ENCODE measurements around the gene GAD1.

GAD1 gene

GRCh38 chr2:170778900-170779299 lies 37.8 kb upstream of the GAD1 start:
- DNase-seq (ENCODE audit: low read depth): no peak
- no peak overlapping the region for H3K4me3 ChIP-seq (ENCODE audit: low read depth, low read length)
- TF ChIP-seq, protein P1, sequence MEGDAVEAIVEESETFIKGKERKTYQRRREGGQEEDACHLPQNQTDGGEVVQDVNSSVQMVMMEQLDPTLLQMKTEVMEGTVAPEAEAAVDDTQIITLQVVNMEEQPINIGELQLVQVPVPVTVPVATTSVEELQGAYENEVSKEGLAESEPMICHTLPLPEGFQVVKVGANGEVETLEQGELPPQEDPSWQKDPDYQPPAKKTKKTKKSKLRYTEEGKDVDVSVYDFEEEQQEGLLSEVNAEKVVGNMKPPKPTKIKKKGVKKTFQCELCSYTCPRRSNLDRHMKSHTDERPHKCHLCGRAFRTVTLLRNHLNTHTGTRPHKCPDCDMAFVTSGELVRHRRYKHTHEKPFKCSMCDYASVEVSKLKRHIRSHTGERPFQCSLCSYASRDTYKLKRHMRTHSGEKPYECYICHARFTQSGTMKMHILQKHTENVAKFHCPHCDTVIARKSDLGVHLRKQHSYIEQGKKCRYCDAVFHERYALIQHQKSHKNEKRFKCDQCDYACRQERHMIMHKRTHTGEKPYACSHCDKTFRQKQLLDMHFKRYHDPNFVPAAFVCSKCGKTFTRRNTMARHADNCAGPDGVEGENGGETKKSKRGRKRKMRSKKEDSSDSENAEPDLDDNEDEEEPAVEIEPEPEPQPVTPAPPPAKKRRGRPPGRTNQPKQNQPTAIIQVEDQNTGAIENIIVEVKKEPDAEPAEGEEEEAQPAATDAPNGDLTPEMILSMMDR (IDR thresholded peaks at IDR 0.05; ENCODE audit: insufficient read depth, low read depth, low read length, missing control alignments): no peak

DNA sequence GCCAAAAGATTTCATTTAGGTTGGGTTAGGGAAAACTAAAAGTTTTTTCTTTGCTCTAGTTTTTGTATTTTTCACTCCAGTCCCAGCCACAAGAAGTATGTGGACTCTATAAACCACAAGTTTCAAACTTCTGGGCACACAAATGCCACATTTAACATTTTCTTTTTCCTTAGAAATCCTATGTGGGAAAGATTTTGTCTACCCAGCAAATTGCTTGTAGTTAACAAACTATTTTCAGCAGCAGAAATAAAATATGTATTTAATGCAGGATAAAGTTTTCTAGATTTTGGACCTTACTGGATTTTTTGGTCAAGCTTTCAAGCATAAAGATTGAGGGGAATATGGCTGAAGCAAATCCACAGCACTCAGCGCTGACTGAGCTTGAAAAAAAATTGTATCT lies 37.4 kb upstream of the GAD1 start:
- TF ChIP-seq, protein P1 (IDR thresholded peaks at IDR 0.05; ENCODE audit: insufficient read depth, low read depth, low read length, missing control alignments): no peak
- H3K4me3 ChIP-seq (ENCODE audit: low read depth, low read length): no peak overlapping the region
- DNase-seq (ENCODE audit: low read depth): no peak

DNA sequence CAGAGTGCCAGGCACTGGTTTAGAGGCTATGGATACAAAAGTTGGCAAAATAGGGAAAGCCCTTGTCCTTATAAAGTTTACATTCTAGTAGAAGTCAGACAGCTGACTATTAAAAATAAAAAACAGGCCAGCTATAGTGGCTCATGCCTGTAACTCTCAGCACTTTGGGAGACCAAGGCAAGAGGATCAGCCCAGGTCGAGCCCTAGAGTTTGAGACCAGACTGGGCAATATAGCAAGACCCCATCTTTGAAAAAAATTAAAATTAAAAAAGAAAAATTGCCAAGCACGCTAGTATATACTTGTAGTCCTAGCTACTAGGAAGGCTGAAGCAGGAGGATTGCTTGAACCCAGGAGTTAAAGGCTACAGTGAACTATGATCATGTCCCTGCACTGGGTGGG lies 34.0 kb upstream of the GAD1 start:
- DNase-seq (ENCODE audit: low read depth): no peak
- TF ChIP-seq, protein P1 (IDR thresholded peaks at IDR 0.05; ENCODE audit: insufficient read depth, low read depth, low read length, missing control alignments): no peak
- no peak overlapping the region for H3K4me3 ChIP-seq (ENCODE audit: low read depth, low read length)

- TF ChIP-seq, protein P1 (IDR thresholded peaks at IDR 0.05; ENCODE audit: insufficient read depth, low read depth, low read length, missing control alignments): no peak
- H3K4me3 ChIP-seq (ENCODE audit: low read depth, low read length): no peak overlapping the region
- no peak for DNase-seq (ENCODE audit: low read depth)
Observed at GRCh38 chr2:170783549-170783948, 33.1 kb upstream of the GAD1 start.

DNA sequence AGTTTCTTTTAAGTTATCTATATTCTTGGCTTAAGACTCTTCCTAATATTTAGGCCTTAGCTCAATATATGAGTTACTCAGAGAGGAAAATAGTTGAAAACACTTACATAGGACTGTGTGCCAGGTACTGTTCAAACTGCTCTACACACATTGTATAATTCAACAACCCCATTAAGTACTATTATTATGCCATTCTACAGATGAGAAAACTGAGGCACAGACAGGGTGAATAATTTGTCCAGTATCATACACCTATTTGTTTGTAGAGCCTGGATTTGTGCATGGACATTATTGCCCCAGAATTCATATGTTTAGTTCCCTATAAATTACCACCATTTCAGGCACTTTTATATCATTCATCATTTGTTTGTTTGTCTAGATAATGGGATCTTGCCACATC lies 17.7 kb upstream of the GAD1 start:
- DNase-seq (ENCODE audit: low read depth): no peak
- H3K4me3 ChIP-seq (ENCODE audit: low read depth, low read length): no peak overlapping the region
- TF ChIP-seq, protein P1 (IDR thresholded peaks at IDR 0.05; ENCODE audit: insufficient read depth, low read depth, low read length, missing control alignments): no peak

GRCh38 chr2:170806548-170806947 lies 10.1 kb upstream of the GAD1 start:
- no peak for DNase-seq (ENCODE audit: low read depth)
- H3K4me3 ChIP-seq (ENCODE audit: low read depth, low read length): no peak overlapping the region

More at GRCh38 chr2:170806548-170806947, 10.1 kb upstream of the GAD1 start:
- TF ChIP-seq, protein P1 (IDR thresholded peaks at IDR 0.05; ENCODE audit: insufficient read depth, low read depth, low read length, missing control alignments): no peak
